Effector CD8-positive, alpha-beta T cell (primary cell): ENCODE results near the gene IGF2BP2.
"Not testable (repeated sequence)": the region's sequence is repeated elsewhere in the genome, so short reads cannot be mapped to it uniquely, and the experiment has no call there.

Experiments used
- DNase-seq: peaks from one replicate; lab custom pipeline; 2025; lab: John Stamatoyannopoulos, UW

Gene IGF2BP2

GRCh38 chr3:185837414-185837813 is 12.6 kb upstream of the IGF2BP2 start:
- DNase-seq: no peak

- DNase-seq: no peak
Observed at GRCh38 chr3:185831990-185832389, 7.1 kb upstream of the IGF2BP2 start.

DNA sequence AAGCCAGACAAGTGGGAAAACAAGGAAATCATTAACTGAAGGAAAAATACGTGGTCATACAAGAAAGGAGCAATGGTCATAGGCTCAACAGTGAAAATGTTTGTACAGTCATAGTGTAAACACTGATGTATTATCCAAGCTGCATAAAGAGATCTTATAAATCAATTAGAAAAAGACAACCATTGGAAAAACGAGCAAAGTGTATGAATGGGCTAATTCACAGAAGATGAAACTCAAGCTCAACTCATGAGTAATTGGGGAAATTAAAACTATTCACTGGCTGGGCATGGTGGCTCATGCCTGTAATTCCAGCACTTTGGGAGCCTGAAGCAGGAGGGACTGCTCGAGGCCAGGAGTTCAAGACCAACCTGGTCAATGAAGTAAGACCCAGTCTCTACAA is 6.4 kb upstream of the IGF2BP2 start:
- DNase-seq: no peak

- DNase-seq: no peak
Observed at GRCh38 chr3:185830018-185830797, 5.4 kb upstream of the IGF2BP2 start.

DNA sequence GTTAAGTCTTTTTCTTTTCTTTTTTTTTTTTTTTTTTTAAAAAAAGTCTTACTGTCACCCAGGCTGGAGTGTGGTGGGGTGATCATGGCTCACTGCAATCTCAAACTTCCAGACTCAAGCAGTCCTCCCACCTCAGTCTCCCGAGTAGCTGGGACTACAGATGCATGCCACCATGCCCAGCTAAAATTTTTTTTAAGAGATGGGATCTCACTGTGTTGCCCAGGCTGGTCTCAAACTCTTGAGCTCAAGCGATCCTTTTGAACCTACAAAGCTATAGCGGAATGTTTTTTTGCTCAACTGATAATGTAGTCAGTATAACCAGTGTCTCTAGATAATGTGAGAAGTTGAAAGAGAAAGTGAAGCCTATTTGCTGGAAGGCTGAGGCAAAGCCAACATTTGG is 3.9 kb upstream of the IGF2BP2 start:
- no peak for DNase-seq

- DNase-seq: no peak
Observed at GRCh38 chr3:185827595-185828344, 2.9 kb upstream of the IGF2BP2 start.

DNA sequence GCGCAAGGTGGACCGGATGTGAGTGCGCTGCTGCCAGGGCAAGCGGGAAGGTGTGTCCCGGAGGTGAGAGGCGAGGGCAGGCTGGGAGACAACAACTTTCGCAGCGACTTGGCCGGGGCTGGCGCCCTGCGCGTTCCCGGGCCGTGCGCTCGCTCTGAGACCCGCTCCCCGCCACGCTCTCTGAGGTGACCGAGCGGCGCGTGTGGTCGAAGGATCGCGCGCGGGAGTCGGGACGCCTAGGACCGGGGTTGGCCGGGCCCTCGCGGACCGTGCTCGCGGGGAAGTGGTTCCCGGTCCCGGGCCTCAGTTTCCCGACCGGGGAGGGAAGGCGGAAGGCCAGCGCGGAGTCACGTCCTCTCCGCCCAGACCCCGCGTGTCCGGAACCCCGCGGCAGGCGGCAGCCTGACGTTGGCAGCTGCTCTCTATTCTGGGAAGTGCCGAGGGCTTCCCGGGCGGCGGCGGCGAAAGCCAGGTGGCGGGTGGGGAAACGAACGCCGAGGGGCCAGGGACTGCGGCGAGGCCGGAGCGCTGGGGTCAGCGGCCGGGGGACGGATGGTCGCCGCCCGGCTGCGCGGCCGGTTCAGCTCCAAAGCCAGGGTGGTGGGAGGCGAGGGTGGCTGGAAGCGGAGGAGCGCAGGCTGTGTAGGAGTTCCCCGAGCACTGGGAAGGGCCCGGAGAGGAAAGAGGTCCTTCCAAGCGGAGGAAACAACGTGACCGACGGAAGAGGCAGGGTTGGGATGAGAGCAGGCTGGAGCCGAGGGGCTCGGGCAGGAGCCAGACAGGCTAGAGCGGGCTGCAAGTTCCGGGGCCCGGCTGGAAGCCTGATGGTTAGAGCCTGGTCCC is 1.0 kb upstream of the IGF2BP2 start:
- no peak for DNase-seq

GRCh38 chr3:185824051-185825005 is 514 bp downstream of the IGF2BP2 start:
- no peak for DNase-seq

DNA sequence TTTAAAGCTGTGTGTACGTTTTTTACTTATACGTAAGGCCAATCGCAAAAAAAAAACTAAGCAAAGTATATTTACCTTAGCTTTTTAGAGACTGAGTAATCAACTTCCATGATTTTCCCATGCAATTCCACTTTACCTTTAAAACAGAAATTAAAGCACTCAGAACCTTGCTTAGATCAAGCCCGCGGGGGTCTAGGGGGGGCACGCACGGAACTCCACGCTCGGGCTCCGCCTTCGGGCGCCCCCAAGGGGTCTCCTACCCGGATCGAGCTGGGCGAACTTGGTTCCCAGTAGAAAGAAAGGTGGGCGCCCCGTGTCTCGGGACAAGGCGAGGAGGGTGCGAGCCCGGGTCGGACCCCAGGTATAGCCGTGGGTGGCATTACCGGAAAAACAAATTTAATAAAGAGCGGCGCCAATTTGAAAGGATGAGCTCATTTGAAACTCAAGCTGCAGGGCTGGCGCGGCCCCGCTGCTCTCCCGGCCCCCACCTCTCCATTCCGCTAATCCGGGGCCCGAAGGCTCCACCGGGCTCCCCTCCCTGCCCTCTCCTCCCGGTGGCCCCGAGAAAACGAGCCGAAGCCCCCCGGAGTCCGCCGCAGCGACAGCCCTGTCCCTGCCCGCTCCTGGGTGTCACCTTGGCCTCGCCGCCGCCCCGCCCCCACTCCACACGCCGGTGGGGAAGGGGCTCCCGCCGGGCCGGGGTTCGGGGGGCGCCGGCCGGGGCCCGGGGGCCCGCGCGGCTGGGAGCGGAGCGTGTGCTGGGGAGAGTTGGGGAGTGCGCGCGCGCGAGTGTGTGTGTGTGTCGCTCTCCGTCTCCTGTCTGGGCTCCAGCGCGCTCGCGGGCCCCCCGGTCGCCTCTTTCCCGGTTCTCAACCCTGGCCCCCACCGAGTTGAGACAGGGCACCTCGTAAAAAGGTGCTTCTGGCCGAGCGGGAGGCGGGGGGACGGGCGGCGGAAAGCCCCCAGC is 1.5 kb downstream of the IGF2BP2 start:
- DNase-seq: no peak

GRCh38 chr3:185822221-185823000 is 2.4 kb downstream of the IGF2BP2 start:
- no peak for DNase-seq

DNA sequence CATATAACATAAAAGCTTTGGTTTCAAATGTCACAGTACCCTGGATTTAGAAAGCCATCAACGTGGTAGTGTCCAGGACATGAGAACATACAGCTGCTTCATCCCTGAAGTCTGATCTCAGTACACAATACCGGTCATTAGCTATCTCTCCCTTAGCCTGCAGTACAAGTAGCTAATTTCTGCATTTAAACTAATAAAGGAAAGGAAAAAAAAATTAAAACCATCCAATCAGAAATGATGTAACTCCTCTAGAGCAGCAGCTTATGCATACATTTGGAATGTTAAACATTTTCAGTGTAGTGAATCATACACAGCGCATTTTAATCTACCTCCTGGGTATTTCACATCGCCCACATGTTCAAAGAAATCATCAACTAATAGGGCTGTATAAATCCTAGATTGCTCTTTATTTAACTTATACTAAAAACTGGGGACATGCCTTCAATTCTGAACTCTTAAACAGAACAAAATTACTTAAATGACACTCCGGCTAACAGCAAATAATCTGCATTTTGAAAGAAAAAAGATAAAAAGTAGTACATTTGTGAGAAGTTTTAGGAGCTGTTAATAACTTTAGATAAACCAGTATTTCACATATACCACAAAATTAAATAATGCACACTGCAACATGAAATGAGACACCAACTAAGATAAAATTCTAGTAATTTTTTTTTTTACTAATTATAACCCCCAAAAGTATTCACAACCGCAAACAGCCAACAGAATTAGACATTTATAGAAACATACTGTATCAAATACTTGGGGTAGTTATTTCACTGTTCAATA is 3.7 kb downstream of the IGF2BP2 start:
- no peak for DNase-seq

DNA sequence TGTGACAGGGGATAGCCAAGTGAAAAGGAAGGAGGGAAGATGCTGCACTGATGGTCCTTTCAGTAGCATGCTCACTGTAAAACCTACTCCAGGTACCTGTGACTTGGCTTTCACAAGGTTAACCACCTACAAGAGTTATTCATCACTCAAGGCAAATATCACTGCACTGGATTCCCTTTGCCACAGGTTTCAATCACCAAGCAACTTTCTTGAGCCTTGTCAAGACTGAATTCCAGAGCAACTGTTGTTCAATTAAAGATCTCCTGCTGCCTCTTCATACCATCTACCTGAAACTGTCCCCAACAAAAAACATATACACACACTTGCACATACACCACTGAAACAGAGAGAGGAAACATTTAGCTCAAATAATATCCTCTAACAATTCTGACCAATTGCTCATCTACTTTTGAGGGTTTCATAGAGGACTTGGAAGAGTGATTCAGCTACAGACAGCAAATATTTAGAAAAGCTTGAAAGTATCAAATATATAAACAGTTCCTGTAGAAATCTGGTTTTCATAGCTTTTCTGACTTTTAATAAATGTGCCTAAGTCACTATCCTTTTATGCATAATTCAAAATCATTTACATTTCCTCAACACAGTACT is 6.5 kb downstream of the IGF2BP2 start:
- no peak for DNase-seq

GRCh38 chr3:185815391-185816282 is 9.2 kb downstream of the IGF2BP2 start:
- no peak for DNase-seq

- no peak for DNase-seq
Observed at GRCh38 chr3:185813691-185814215, 11.1 kb downstream of the IGF2BP2 start.

DNA sequence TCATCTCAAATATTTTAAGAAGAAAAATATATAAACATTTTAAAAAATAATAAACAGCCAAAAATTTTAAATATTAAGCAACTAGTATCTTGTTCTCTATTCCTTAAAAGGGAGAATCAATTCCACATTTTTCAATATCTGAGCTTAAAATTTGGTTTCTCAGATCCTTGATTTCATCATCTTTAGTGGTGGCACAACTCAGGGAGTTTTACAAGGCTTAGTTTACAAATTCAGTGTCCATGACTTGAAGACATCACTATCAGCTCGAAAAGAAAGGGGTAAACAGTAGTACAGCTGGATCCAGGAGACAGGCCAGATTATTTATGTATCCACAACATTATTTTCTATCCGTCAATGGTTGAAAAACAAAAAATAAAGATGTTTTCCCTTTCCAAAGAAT is 11.6 kb downstream of the IGF2BP2 start:
- no peak for DNase-seq

DNA sequence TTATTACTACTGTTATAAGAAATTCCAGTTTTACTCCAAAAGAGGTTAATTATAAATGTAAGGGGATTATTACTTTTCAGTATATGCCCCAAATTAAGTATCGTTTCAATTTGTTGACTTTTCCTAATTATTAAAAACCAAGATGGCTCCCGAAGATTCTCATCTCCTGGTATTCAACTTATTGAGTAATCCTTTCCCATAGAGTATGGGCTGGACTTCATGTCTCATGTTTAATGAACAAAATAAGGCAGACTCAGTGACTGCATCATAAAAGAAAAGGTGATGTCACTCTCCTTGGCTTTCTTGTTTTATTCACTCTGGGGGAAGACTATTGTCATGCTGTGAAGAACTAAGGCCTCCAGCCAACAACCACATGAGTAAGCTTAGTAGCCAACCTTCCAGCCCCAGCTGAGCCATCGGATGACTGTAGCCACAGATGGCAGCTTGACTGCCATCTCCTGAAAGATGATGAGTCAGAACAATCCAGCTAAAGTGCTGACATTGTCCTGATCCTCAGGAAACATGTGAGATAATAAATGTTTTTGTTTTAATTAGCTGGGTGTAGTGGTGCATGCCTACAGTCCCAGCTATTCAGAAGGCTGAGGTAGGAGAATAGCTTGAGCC is 17.3 kb downstream of the IGF2BP2 start:
- no peak for DNase-seq

GRCh38 chr3:185798831-185799110 is 26.1 kb downstream of the IGF2BP2 start:
- DNase-seq: not testable (repeated sequence)
